Tibial nerve (tissue), 4 donors: ENCODE measurements around the gene CD300E.

Experiments used
- CTCF ChIP-seq, 5 experiments: fragments of 200-600 bp in 3 of 5; fragments of 450-650 bp in 2 of 5; sonication (generic) in 3 of 5; IDR thresholded peaks; one replicate each; pipeline ENCODE4 v1.5.1; 2016 to 2019; ENCODE audit warnings: antibody characterized with exemption in 5 of 5, mild to moderate bottlenecking in 3 of 5, moderate library complexity in 2 of 5
- EP300 ChIP-seq, 2 donors: sonication (generic); formaldehyde crosslinking; IDR thresholded peaks; one replicate each; pipeline ENCODE4 v1.6.1; 2017; ENCODE audit warnings: antibody characterized with exemption in 2 of 2, mild to moderate bottlenecking in 1 of 2
- POLR2A ChIP-seq, 2 donors: fragments of 450-650 bp; IDR thresholded peaks; one replicate each; pipeline ENCODE4 v1.6.1; 2017; ENCODE audit warnings: antibody characterized with exemption in 2 of 2, mild to moderate bottlenecking in 2 of 2, moderate library complexity in 2 of 2

DNA sequence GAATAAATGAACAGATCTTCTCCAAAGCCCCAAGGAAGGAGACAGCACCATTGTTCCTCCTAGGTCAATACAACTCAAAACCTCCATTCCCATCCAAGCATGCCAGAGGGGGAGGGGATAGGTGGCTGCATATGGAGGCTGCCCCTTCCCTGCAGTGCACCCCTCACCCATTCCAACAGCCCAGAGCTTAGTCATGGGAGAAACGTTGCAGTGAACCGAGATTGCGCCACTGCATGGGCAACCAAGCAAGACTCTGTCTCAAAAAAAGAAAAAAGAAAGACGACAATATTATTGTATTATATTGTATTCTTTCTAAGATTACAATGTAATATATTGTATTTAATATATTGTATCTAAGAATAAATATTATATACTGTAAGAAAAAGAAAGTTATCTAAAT, 36.4 kb upstream of the CD300E start:
- no peak for TF ChIP-seq CTCF (IDR thresholded peaks at IDR 0.05)
- TF ChIP-seq POLR2A (IDR thresholded peaks at IDR 0.05) = no peak
- no peak for TF ChIP-seq EP300 (IDR thresholded peaks at IDR 0.05)
